ENCODE measurements around the gene KRTAP10-2.

Gene KRTAP10-2

DNA sequence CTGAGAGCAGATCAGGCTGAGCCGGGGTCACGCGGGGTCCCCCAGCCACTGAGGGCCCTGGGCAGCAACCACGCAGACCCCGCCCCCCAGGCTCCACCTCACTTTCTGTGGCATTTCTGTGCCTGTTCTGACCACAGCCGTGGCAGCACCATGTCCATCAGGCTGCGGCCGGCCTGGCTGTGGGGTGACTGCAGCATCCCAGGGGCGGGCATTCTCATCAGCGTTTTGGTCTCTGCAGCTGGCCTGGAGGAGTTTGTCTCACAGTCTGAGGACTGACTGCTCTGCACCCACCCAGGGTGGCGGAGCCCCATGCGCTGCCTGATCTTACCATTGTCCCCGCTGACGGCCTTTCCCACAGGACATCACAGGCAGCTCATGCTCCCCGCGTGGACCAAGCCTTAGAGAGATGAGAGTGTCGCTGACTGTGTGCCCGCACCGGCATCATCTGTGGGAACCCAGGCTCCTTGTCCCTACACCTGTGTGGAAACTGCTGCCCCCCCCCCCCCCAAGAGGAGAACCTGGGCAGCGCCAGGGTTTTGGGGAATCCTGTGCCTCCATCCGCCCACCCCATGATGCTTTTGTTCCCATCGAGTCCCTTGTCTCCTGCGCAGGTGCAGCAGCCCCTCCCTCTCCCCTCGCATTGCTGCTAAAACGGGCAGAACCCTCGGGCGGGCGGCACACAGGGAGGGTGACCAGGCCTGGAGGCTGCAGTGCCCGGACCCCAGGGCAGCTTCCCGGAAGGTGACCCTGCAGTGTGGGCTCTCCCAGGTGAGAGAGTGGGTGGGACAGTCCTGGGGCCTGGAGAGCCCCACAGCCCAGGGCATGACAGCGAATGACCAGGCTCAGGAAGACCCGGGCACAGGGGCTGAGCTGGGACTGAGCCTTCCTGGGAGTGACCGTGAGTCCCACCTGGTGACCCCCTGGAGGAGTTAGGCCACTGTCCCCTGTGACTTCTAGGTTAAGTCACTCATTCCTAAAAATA, 13.1 kb downstream of the KRTAP10-2 start:
- DNase-seq = no peak

DNA sequence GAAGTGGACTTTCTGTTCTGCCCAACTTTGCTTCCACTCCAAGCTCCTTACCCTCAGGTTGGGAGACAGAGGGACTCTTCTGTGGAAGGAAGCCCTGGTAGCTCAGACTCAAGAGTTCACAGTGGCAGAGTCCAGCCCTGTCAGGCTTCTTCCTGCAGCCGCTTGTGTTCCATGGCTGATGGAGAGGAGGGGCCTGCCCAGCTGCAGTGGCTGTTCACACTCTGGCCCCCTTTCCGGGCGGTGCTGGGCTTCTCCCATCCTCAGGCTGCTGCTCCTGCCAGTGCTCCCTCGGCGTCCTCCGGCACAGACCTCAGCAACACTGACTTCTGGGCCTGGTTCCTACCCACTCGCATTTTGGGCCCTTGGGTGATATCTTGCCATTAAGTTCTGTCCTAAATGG, 15.3 kb downstream of the KRTAP10-2 start:
- no peak for DNase-seq

DNA sequence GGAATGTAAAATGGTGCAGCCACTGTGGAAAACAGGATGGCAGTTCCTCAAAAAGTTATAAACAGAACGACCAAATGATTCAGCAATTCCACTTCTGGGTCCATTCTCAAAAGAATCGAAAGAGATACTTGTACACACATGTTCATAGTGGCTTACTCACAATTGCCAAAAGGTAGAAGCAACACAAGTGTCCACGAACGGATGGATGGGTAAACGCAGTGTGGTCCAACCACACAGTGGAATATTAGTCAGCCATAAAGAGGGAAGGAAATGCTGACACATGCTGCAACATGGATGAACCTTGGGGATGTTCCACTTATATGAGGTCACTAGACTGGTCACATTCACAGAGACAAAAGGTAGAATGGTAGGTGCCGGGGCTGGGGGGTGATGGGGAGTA, 16.6 kb downstream of the KRTAP10-2 start:
- DNase-seq = no peak

DNA sequence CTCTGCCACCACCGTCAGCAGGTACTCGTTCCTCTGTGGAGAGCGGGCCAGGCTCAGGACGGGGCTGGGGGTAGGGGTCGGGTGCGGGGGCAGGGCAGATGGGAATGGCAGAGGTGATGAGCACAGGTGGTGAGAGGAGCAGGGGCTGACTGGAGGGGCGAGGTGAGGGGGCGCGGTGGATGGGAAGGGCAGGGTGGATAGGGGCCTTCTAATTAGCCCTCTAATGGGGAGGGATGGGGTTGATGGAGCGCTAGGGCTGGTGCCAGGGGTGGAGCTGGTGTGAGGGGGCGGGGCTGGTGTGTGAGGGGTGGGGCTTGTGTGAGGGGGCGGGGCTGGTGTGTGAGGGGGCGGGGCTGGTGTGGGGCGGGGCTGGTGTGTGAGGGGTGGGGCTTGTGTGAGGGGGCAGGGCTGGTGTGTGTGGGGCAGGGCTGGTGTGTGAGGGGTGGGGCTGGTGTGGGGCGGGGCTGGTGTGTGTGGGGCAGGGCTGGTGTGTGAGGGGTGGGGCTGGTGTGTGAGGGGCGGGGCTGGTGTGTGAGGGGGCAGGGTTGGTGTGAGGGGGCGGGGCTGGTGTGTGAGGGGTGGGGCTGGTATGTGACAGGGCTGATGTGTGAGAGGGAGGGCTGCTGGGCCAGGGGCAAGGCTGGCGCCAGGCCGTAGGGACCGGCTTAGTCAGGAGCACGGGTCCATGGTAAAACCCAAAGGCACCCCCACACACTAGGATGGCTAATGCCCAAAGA, 17.2 kb downstream of the KRTAP10-2 start:
- DNase-seq = no peak

DNA sequence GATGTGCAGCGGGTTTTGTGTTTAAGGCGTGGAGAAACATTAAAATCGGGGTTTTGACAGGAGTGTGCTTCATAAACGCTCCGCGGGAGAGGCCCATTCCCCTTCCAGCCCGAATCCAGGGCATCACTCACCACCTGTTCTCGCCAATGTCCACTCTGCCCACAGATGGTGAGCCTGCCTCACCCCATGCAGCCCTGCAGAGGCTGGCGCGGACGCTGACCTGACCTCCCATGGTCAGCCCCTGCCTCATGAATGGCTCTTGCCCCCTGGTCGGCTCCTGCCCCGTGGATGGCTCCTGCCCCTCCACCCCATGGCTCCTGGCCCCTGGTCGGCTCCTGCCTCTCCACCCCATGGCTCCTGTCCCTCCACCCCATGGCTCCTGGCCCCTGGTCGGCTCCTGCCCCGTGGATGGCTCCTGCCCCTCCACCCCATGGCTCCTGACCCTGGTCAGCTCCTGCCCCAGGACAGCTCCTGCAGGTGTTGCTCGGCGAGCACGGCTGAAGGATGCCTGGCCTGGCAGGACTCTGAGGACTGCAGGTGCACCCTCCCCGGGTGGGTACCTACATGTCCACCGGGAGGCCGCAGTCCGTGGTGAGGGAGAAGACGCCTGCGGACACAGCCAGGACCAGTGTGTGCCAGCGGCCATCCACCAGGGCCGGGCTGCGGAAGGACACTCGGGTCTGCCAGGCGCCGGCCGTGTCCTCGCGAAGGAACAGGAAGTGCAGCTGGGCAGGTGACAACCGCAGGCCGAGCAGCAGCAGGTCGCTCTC, 18.0 kb downstream of the KRTAP10-2 start:
- no peak for DNase-seq

DNA sequence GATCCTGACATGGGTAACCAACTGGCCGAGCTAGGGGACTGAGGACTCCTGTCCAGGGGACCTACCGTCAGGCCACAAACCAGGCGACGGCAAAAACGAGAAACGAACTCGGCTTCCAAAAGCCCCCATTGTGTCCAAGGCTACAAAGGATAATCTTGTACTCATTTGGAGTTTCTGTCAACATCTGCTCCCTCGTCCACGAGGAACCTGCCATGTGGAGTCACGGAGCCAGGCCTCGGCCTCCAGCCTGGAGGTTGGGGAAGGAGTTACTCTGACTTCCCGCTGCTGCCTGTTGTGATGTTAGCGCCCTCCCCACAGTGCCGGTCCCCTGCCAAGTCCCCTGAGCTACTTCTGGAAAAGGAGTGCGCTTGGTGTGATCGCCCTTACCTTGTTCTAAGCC, 18.6 kb downstream of the KRTAP10-2 start:
- no peak for DNase-seq

DNA sequence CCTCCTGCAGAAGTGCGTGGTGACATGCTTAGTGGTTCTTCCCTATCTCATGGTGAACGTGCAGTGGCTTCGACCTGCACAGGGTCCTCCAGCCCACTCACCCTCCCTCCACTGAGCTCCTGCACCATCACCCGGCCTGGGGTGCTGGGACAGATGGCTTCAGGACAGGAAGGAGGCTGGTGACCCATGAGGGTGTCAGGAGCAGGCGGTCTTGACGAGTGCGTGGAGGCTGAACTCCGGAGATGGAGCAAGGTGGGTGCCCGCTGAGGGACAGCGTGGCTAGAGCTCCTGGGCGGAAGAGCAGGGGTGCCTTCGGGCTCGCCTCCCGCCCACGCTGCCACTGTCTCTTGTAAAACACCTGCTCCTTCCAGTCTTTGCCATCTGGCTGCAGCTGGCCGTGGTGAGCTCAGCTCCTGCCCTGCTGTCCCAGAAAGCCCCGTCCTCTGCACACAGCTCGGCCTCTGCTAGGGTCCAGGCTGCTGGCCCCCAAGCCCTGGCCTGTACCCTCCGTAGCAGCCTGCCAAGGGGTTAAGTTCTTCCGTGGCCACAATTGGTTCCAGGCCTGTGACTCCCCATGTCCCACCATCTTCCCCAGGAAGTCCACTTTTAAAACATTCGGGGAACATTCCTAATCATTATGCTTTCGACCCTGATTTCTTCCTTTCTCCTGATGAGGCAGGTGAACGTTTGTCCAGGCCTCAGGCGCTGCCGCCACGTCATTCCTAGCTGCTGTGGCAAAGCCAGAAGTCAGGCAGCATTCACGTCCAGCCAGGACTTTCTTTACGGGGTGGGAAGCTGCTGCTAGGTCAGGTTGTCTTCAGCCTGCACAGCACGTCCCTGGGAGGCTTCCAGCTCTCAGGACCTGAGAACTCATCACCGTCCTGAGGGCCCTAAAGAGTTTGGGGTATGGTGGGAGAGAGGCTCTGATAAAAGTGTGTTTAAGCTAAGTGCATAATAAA, 19.4 kb downstream of the KRTAP10-2 start:
- no peak for DNase-seq

DNA sequence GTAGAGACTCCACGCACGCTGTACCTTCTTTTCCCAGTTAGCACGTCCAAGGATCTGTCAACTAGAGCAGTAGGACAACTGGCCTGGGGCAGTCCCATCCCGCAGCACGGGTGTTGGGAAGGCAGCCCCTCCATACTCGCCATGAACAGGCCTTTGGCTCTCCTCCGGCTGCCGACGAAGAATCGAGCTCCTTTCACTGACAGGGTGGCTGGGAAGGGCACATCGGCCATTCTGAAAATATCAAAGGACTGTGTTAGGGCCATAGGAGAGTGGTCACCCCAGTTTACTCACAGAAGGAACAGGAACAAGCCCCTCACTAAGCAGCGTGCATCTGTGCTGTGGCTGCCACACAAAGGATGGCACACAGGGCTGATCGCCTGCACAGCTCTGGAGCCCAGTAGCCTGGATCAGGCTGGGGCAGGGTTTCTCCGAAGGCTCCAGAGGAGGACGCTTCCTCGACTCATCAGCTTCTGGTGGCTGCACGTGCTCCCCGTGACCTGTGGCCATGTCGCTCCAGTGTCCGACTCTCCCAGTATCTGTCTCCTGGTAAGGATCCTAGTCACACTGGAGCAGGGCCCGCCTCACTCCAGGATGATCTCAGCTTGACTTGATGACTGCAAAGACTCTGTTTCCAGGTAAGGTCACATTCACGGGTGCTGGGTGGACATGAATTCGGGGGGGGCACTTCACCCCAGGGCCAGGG, 20.3 kb downstream of the KRTAP10-2 start:
- no peak for DNase-seq

DNA sequence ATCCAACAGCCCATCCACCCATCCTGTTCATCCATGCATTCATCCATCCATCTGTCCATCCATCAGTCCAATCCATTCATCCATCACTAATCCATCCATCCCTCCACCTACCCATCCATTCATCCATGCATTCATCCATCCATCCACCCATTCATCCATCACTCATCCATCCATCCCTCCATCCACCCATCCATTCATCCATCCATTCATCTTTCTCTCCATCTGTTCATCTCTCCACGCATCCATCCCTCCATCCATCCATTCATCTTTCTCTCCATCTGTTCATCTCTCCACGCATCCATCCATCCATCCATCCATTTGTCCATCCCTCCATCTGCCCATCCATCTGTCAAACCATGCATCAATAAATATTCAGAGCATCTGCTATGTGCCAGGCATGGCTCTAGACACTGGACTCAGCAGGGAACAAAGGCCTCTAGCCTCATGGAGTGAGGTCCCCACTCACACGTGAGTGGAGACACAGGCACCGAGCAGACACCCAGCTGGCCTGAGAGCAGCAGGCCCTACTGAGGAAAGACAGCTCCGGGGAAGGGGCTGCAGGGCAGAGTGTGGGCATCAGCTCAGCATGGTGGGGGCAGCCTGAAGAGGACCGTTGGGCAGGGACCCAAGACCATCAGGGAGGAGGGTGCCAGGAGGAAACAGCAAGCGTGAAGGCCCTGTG, 20.9 kb downstream of the KRTAP10-2 start:
- DNase-seq = no peak

DNA sequence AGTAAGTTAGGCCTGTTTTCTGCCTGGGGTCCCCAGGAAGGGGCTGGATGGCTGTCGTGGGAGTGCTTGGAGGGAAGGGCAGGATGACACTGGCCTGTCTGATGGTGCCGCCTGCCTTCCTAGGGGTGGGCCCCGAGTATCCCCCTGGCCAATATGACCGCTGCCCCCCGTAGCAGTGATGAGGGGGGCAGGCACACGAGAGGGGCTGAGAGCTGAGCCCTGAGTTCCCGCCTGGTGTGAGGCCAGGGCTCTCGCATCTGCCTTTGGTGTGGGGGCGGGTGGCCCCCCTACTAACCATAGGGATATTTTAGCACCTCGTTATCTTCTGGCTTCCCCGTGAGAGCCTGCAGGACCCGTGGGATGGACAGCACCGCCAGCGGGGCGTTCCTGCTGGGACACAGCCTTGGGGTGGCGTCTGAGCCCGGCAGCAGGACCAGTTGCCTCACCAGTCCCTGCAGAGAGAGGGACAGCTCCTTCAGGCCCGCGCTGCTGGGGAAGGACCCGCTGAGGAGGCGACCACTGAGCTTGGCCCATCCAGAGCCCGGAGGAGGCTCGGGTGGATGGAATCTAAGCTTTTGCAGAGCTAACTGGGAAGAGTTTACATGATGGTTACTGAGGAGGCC, 21.7 kb downstream of the KRTAP10-2 start:
- DNase-seq = no peak

DNA sequence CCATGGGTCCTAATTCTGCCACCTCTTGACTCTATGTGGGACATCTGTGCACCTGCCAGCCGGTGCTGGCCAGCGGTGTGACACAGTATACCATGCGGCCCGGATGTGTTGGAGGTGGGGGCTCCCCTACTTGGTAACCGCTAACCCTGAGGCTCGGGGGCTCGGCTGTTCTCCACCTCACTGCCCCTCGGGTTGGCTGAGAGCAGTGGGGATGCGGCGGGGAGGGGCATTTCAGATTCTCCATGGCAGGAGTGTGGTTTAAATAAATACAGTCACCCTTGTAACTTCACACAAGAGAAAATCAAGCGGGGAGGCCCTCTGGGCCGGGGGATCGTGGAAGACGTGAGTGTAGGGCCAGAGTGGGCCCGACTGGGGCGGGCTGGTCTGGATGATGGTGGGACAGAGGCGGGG, 22.3 kb downstream of the KRTAP10-2 start:
- DNase-seq = no peak

DNA sequence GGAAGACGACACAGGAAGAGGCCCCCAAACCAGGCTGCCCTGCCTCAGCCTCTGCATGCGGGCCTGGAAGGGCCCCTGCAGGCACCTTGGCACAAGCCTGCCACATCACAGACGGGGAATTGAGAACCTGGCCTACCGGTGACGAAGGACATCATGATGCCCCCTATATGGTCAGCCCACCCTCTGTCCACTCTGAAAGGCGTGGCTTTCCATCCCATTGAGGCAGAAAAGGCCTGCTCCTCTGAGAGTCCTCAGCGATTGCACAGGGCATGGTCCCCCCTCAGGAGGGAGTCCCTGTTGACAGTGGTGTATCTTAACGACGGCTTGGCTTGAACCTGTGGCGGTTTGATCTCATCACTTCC, 22.7 kb downstream of the KRTAP10-2 start:
- DNase-seq = no peak

DNA sequence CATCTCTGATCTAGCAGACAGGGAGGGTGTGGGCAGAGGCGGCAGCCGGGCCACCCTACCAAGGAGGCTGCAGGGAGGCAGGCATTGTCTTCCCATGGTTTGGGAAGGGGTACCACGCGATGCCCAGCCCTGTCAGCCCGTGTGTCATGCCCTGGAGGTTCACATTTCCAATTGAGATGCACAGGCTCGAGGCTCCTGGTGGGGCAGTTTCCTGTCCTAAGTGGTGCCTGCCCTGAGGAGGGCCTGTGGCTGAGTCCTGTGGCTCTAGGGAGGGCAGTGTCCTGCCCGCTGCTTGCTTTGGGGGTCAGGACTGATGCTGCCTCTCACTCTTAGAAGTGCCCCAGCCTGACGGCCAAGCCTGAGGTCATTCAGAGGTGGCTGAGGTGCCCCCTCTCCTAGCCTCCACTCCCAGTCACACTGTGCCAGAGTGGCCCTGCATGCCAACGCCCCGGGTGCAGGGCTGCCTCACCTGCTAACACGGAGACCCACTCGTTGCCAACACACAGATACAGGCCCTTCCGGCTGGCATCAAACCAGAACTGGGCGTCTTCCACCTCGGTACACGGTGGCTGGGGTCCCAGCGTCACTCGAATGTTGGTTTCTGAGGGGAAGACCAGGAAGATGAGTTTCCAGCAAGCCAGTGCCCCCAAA, 23.2 kb downstream of the KRTAP10-2 start:
- DNase-seq = no peak

DNA sequence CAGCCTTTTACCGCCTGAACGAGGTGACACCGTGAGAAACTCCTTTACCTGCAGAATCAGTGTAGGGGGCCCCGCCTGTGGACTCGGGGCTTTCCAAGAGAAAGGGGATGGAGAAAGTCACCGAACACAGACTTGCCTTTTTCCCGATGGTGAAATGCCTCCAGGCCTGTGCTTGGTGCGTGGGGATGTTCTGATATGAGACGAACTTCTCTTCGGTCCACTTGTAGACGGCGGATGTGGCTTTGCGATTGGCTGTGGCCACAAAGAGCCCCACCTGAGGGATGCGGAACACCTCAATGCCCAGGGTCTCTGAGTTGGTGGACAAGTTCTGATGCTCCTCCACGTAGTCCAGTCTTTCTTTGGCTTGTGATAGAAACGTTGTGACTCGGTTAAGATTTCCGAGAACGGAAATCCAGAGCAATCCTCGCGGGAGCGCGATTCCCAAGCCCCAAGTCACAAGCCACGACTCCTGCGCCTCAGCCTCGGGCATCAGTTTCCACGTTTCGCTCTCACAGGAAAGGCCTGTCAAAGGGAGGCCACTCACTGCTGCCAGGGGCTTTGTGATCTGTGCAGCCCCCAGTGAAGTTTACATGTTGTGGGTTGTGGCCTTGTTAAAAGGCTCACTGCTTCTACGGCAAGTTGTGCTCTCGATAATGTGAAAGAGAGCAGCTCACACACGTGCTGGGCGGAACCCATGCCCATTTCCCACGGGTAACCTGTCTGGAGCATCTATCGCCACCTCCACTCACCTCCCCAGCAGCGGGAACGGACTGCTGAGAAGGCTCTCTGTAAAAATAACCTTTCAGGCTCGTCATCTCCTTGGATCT, 23.9 kb downstream of the KRTAP10-2 start:
- no peak for DNase-seq

DNA sequence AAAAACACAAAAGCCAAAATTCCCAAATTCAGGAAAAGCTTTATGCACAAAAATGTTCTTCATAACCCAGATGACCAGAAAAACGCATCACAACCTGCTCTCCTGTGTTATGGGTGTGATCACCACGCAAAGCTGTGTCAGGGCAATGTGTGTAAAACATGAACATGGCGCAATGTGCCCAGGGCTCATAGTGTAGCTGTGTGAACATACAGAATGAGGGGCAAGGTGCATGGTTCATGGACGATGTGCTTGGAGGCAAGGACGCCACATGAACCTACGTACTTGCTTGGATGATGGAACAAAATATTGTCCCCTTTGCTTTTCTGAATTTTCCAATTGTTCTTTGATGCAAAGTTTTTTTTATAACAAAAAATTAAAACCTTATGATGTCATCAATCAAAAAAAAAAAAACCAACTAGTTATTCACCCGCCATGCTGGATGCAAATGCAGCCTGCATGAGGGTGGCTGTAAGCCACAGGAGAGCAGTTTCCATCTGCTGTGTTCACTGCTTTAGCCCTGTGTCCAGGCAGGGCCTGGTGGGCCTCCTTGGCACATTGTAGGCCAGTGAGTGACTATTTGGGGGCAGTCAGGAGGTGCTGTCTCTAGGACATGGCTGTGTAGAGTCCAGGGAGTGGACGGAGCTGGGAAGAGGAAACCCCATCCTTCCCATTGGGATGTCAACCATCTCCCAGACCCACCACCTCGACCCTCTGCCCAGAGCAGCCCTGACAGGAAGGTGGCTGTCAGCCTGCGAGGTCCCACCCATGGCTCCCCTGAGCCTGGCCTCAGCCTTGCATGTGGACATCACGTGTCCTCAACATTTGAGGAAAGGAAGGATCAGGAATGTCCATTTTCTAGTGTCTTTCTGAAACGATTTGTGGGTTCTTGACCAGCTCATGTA, 25.0 kb downstream of the KRTAP10-2 start:
- no peak for DNase-seq

DNA sequence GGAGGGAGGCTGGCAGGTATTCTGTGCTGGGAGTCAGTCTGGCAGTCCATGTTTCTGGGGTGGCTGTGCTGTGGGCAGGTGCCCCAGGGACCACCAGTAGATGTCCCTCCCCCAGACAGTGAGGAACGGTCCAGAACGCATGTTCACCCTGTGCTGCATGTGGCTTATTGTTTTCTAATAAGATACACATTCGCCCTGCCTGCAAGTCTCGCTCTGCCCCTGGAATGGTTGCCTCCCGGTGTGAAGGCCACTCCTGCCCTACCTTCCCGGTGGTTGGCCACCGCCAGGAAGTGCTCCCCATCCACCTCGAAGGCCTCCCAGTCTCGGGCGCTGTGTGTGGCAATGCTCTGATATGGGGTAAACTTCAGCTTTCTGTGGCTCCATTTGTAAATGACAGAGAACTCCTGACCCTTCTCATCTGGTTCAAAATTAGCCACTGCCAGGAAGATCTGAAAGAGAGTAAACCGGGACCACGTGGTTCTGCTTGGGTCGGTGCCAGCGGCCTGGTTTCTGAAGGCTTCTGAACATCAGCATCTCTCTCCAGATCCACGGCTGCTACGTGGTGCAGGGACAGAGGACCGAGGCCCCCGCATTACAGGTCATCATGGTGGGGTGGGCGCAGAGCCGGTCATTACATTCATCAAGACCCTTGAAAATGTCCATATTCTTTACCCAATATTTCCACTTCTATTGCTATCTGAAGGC, 25.8 kb downstream of the KRTAP10-2 start:
- DNase-seq = no peak
